Neural cell (in vitro differentiated cells): ENCODE measurements around the gene ZNF121.

ENCODE experiments used
- EP300 ChIP-seq: fragments of 450-650 bp; conservative IDR thresholded peaks from 2 replicates; pipeline ENCODE4 v1.6.1; 2014; ENCODE audit warnings: antibody characterized with exemption, mild to moderate bottlenecking, moderate library complexity; ENCODE audit not compliant: poor library complexity, severe bottlenecking
- EZH2 ChIP-seq: fragments of 200-600, 300-800 bp; shearing (Covaris generic), sonication (generic); IDR thresholded peaks from 2 replicates; pipeline ENCODE4 v1.6.1; 2014; ENCODE audit warnings: antibody characterized with exemption, low read length, borderline replicate concordance, mild to moderate bottlenecking; ENCODE audit not compliant: insufficient read depth, poor library complexity, severe bottlenecking
- MXI1 ChIP-seq: fragments of 450-650 bp; conservative IDR thresholded peaks from 2 replicates; pipeline ENCODE4 v1.6.1; 2014; ENCODE audit warnings: antibody characterized with exemption, mild to moderate bottlenecking; ENCODE audit not compliant: poor library complexity, severe bottlenecking
- POLR2AphosphoS5 ChIP-seq: IDR thresholded peaks from 2 replicates; pipeline ENCODE4 v1.6.1; 2012
- RAD21 ChIP-seq: fragments of 450-650 bp; conservative IDR thresholded peaks from 2 replicates; pipeline ENCODE4 v1.6.1; 2014; ENCODE audit warnings: antibody characterized with exemption, mild to moderate bottlenecking, moderate library complexity
- SMC3 ChIP-seq: fragments of 450-650 bp; conservative IDR thresholded peaks from 2 replicates; pipeline ENCODE4 v1.6.1; 2014; ENCODE audit warnings: antibody characterized with exemption, mild to moderate bottlenecking, moderate library complexity; ENCODE audit not compliant: poor library complexity
- TAF1 ChIP-seq: IDR thresholded peaks from 2 replicates; pipeline ENCODE4 v1.6.1; 2012; ENCODE audit warnings: low read depth
- TF ChIP-seq, protein P1 (sequence below): fragments of 450-650 bp; IDR thresholded peaks from 2 replicates; pipeline ENCODE4 v1.5.1; 2014; ENCODE audit warnings: antibody characterized with exemption, mild to moderate bottlenecking, moderate library complexity; ENCODE audit not compliant: poor library complexity, severe bottlenecking
- TF ChIP-seq, protein P2 (sequence below): IDR thresholded peaks from 2 replicates; pipeline ENCODE4 v1.6.1; 2012; ENCODE audit warnings: borderline replicate concordance

DNA sequence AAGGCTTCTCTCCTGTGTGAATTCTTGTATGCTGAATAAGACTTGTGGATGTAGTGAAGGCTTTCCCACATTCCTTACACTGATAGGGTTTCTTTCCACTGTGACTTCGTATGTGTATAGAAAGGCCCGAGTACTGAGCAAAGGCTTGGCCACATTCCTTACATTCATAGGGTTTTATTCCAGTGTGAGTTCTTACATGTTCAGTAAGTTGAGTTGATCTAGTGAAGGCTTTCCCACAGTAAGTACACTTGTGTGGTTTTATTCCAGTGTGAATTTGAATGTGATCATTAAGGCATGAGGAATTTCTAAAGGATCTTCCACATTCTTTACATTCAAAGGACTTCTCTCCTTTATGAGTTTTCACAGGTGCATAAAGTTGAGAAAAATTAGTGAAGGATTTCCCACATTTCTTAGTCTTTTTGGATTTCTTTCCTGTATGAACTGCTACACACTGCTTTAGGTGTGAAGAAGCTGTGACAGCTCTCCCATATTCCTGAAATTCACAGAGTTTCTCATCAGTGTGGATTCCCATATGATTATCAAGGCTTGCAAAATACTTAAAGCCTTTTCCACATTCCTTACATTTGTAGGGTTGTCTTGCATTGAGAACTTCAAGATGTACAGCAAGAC is 26.3 kb upstream of the ZNF121 start:
- no peak for TF ChIP-seq MXI1
- TF ChIP-seq, protein P1, sequence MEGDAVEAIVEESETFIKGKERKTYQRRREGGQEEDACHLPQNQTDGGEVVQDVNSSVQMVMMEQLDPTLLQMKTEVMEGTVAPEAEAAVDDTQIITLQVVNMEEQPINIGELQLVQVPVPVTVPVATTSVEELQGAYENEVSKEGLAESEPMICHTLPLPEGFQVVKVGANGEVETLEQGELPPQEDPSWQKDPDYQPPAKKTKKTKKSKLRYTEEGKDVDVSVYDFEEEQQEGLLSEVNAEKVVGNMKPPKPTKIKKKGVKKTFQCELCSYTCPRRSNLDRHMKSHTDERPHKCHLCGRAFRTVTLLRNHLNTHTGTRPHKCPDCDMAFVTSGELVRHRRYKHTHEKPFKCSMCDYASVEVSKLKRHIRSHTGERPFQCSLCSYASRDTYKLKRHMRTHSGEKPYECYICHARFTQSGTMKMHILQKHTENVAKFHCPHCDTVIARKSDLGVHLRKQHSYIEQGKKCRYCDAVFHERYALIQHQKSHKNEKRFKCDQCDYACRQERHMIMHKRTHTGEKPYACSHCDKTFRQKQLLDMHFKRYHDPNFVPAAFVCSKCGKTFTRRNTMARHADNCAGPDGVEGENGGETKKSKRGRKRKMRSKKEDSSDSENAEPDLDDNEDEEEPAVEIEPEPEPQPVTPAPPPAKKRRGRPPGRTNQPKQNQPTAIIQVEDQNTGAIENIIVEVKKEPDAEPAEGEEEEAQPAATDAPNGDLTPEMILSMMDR: no peak
- TF ChIP-seq TAF1: no peak
- no peak for TF ChIP-seq POLR2AphosphoS5
- TF ChIP-seq EZH2: no peak
- TF ChIP-seq, protein P2, sequence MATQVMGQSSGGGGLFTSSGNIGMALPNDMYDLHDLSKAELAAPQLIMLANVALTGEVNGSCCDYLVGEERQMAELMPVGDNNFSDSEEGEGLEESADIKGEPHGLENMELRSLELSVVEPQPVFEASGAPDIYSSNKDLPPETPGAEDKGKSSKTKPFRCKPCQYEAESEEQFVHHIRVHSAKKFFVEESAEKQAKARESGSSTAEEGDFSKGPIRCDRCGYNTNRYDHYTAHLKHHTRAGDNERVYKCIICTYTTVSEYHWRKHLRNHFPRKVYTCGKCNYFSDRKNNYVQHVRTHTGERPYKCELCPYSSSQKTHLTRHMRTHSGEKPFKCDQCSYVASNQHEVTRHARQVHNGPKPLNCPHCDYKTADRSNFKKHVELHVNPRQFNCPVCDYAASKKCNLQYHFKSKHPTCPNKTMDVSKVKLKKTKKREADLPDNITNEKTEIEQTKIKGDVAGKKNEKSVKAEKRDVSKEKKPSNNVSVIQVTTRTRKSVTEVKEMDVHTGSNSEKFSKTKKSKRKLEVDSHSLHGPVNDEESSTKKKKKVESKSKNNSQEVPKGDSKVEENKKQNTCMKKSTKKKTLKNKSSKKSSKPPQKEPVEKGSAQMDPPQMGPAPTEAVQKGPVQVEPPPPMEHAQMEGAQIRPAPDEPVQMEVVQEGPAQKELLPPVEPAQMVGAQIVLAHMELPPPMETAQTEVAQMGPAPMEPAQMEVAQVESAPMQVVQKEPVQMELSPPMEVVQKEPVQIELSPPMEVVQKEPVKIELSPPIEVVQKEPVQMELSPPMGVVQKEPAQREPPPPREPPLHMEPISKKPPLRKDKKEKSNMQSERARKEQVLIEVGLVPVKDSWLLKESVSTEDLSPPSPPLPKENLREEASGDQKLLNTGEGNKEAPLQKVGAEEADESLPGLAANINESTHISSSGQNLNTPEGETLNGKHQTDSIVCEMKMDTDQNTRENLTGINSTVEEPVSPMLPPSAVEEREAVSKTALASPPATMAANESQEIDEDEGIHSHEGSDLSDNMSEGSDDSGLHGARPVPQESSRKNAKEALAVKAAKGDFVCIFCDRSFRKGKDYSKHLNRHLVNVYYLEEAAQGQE: no peak
- no peak for TF ChIP-seq SMC3
- TF ChIP-seq RAD21: no peak
- no peak for TF ChIP-seq EP300
